GM18499 (cell line): ENCODE data around the gene GLIS1.

Experiments used
- ATAC-seq: cut with Tn5 transposase; IDR thresholded peaks from one replicate; pipeline ENCODE4 v1.9.1; 2021; ENCODE audit warnings: moderate number of reproducible peaks; ENCODE audit not compliant: insufficient read depth, unreplicated experiment

GLIS1 gene

DNA sequence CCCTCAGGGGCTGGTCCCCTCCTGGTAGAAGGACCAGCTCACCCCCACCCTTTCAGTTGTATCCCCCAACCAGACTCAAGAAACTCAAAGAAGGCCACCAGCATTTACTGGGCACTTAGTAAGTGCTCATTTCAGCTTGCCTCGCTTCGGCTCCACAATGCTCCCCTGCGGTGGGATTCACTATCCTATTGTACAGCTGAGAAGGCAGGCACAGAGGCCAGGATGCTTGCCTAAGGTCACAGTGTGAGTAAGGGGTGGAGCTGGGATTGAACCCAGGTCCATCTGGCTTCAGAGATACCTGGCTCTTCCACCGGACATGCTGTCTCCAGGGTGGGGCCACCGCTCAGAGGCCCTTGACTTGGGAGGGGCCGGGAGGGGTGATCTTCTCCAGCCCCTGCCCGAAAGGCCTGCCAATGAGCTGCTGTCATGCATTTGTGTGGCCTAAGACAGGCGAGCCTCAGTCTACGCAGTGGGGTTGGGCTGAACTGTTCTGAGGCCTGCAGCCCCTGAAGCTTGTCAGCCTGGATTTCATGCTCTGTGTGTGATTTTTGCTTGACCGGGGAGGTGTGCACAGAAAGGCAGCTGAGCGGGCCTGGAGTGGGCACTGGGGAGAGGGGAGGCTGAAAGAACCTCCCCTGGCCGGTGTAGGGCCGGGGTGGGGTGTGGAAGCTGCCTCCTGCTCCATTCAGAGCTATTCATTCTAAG, 231.7 kb downstream of the GLIS1 start:
- no peak for ATAC-seq

DNA sequence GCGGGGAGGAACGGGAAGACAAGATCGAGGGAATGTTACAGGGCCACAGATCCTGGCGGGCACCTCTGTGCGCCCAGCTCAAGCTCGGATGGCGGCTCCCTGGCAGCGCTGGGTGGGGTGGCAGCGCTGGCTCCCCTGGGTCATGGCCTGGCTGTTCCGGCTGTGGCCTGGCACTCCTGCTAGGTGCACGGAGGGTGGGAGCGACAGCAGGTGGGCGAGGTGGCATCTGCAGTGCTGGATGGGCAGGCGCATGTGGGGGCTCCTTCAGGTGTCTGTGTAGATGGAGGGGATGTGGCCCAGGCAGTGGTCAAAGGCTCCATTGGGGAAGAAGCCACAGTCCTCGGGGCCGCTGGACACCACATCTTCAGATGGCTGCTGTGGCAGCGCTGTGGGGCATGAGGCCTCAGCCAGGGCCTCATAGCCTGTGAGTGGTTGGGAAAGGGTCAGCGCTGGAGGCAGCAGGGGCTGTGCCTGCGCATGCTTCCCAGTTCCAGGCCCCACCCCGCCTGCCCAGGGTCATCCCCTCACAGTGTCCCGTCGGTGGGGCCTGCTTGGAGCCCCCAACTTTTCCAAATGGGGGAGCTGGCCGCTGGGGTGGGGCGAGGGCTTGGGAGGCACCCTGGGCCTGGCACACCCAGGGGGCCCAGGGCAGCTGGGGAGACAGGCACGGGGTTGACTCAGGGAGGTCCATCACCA, 232.5 kb downstream of the GLIS1 start:
- ATAC-seq: no peak

DNA sequence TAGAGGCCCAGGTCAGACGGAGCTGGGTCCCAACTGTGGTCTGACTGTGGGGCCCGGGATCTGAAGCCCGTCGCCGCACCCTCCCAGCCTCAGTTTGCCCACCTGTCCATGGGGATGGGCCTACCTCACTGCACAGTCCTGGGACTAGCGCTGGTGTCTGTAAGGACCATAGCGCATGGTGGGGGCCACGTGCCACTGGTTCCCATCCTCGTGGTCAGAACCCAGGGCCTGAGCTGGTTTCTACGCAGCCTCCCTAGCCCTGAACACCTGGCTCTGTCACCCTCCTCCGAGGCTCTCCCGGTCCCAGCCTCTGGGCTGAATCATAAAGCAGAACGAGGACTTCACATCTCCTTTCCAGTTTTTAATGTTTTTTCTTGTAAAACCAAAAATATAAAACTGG, 233.1 kb downstream of the GLIS1 start:
- no peak for ATAC-seq

DNA sequence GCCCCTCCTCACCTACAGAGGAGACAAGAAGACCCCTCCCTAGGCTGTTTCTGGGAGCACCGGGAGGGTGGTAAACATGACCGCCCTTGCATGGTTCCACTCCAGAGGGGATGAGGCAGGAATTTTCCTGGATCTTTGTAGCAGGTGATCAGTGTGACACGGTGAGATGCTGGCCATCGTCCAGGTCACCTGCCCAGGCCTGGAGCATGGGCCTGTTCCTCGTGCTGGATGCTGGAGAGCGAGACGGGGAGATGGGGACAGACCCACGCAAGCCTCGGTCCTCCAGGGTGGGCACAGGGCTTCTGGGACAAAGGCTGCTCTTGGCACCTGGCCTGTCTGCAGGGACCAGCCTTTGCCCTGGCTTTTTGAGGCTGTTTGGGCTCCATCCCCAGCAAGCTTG, 233.6 kb downstream of the GLIS1 start:
- ATAC-seq: no peak

DNA sequence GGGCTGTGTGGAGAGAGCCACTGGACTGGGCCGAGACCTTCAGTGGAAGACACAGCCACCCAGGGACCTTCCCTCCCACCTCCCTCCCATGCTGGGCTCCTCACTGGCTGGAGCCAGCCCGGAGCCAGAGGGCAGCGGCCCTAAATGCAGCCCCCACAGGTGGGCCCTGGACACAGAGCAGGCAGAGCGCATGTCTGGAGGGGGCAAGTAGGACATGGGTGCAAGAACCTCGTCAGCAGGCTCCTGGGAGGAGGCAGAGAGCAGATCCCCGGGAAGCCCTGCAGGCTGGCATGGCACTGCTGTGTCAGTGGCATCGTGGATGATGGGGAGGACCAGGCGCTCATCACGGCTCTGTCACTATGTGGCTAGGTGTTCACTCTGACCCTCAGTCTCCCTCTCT, 234.1 kb downstream of the GLIS1 start:
- ATAC-seq: no peak

DNA sequence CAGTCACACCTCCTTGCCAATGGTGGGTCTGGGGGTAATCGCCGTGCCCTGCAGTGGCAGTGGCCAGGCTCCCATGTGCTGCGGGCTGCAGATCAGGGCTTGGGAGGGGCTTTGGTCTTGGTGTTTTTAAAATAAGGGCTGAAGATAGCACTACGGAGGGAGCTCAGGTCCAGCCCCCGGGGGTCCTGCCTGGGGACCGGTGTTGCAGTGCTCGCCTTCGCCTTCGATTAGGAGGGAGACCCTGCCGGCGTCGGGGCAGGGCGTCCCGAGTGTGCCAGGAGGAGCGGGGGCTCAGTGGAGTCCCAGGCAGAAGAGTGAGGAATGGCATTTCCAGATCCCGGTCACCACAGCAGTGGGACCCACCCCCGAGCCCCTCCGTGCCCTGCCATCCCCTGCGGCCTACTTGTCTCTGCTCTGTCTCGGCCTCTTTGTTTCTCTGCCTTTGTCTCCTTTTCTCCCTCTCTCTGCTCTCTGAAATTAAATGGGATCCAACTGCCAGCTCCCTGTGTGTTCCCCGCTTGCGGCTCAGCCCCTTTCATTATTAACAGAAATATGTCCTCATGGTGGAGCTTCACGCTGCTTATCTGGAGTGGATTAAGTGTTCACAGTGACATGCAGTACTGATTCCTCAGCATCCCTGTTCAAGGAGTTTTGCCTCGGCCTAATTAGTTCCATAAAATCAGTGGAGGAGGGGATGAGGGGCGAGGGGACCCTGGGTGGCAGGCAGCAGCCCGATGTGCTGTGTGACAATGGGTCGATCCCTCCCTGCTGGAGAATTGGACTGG, 235.3 kb downstream of the GLIS1 start:
- no peak for ATAC-seq

DNA sequence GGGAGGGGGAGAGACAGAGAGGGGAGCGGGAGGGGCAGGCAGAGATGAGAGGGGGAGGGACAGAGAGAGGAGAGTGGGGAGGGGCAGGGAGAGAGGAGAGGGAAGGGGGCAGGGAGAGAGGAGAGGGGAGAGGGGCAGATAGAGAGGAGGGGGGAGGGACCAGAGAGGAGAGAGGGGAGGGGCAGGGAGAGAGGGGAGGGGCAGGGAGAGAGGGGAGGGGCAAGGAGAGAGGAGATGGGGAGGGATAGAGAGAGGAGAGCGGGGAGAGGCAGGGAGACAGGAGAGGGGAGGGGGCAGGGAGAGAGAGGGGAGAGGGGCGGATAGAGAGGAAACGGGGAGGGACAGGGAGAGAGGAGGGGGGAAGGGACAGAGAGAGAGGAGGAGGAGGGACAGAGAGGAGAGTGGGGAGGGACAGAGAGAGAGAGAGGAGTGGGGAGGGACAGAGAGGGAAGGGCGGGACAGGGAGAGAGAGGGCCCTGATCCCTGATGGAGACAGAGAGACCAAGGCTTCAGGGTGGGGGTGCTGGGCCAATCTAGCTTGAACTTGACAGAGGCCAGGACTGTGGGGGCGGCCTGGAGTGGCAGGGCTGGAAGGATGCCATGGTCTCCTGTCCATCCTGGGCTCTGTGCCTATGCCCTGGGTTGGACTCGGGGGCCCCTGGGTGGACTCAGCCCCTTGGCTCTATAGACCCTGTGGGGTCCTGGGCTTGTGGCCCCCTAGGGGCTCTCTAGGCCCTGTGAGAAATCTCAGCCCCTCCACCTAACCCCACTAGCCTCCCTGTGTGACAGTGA, 236.1 kb downstream of the GLIS1 start:
- no peak for ATAC-seq

DNA sequence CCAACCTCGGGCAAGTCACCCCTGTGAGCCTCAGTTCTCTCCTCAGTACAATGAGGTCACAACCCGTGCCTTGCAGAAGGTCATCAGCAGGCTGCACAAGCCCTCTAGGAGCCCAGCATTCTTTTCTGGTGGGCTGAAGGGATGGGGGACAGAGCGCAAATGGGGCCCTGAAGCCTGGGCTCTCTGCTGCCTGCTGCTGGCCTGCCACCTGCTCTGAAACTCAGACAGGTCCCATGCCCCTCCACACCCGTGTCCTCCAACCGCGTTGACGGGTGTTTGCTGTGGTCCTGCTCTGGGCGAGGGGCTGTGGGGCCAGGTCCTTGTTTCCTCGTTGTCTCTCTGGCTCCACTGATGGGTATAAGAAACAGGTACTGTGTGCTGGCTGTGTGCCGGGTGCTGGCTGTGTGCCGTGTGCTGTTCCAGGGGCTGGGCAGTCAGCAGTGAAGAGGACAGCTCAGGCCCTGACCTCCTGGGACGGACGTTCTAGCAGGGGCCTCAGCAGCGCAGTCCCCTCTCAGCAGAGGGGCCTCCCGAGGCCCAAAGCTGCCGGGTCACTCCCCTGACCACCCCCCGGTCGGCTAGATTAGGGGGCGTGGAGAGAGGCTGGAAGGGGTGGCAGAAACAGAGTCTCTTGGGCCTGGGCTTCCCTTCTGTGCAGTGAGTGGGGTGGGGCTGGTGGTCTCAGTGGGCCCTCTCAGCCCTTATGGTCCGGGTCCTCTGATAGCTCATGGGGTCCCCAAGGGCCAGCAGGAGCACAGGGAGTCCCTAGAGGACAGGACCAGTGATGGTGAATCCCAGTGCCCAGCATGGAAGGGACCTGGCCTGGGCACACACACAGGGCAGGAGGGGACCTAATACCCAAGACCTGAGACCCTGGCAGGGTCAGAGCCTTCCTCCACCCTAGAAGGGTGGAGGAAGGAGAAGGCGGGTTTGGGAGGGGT, 237.6 kb downstream of the GLIS1 start:
- ATAC-seq: no peak

DNA sequence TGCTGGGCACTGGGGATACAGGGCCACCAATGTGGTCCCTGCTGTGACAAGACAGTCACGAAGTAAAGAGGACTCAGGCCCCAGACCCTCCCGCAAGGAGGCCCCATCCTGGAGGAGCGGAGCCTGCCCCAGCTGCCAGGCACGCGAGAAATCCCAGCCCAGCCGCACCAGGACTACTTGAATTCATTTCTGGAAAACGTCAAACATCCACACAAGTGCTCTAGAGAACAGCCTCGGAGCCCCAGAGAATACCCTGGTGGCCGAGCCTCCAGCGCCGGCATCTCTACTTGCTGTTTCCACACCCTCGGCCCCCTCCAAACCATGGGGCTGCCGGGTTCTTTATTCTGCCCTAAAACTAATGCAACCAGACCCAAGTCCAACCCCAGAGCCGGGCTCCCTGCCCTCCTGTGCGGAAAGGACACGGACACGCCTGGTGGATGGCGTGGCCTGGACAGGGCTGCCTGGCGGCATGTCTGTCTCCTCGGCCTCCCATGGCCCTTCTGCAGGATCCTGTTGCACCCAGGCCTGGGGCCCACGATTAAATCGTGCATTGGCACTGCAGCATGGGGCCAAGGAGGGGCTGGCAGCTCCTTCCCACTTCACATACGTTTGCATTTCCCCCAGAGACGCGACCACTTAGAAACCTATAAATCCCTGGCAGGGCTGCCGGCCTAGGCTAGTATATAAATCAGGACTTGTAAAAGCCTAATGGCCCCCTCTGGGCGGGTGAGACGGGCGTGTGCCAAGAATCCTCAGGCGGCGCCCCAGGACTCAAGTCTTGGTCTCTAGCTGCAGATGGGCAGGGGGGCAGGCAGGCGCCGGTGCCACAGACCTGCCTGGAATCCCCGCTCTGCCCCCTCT, 238.5 kb downstream of the GLIS1 start:
- ATAC-seq: no peak

DNA sequence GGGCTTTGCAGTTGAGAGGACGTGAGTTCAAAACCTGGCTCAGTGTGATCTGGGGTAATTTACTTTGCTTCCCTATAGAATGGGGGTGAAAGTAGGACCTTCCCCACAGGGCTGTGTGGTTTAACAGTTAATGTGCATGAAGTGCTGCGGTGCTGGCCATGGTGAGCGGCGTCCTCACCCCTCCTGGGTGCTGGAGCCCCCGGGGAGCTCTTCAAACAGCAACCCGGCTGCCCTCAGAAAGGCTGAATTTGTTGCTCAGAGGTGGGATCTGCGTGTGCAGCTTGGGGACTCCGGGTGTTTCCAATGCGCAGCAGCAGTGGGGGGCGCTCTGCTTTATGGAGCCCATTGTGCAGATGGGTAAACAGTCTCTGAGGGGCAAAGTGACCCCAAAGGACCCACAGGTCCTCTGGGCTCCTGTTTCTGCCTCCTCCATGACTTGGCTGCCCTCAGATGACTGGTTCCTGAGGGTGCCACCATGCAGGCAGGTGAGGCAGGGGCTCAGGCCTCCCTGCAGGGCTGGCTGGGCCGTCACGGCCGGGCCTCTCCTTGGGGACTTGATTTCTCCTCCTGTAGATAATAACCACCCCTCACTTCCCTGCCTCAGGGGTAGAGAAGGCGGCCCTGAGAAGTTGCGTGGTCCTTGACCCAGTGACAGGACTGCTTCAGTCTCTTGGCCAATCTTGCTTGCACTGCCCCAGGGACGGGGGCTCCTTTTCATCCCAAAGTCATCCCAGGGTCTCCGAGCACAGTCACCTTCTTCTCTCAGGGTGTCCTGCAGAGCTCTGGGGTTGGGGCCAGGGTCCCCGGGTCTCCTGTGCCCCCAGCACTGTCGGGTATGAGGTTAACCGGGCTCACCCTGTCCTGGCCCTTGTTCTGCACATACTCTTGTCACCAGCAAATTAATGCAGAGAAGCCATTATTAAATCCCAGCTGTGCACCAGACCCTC, 239.4 kb downstream of the GLIS1 start:
- ATAC-seq: no peak

DNA sequence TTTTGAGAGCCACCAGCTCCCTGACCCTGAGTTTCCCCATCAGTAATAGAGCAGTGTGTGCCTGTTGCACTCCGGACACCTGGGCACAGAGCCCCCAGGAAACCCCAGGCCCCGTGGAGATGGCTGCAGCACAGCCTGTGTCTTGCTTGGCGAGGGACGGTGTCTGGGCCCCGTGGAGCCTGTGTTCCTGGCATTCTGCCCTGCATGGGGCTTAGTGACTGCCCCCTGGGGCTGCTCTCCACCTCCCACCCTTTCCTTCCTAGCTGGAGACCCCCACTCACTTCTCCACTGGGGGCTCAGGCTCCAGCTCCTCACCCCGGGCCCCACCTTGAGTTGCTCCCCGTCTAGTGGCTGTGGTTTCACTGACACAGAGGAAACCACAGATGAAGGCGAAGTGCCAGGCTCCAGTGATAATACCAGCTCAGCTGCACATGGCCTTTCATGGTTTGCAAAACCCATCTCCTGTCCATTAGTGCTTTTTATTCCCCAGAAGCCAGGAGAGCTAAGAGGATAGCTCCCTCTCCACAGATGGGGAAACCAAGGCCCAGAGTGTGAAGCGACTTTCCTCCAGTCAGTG, 240.3 kb downstream of the GLIS1 start:
- no peak for ATAC-seq

DNA sequence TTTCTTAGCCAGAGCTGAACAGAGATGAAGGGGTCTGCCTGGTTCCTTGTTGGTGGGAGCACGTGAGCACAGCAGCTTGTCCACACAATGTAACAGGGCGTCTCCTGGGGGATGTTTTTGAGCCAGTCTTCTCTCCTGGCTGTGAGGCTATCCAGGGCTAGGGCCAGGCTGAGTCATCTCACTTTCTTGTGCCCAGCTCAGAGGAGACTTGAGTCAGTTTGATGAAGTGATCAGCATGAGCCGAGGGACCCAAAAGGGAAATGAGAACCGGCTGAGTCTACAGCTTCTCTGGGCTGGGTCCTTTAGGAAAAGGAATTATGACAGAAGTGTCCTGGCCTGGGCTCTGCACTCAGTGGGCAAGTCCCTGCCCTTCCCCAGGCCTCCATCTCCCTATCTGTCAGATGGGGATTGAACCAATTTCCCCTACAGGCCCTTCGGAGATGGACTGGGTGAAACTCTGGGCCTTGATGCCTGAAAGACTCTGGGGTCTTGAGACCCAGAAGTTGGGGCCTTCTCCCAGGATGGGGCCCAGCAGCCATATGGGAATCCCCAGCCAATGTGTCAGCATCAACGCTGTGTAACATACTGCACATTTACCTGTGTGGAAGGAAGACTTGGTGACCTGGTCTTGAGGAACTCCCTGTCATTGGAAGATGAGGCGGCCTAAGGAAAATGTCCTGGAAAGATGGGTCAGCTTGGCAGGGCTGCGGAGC, 243.2 kb downstream of the GLIS1 start:
- no peak for ATAC-seq

DNA sequence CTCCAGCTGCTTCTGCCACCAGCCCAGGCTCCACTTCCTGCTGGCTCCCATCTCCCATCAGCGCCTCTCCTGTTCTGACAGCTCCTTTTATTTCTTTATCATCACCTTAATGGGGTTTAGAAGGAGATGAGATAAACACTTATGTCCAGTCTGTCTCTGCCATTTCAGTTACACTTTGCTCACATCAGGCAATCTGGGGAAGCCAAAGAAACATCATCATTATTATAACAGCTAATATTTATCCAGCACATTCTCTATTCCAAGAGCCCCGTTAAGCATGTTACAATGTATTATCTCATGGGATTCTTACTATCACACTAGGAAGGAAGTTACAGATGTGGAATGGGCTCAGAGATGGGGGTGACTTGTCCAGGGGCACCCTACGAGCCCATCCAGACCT, 248.6 kb downstream of the GLIS1 start:
- ATAC-seq: no peak

DNA sequence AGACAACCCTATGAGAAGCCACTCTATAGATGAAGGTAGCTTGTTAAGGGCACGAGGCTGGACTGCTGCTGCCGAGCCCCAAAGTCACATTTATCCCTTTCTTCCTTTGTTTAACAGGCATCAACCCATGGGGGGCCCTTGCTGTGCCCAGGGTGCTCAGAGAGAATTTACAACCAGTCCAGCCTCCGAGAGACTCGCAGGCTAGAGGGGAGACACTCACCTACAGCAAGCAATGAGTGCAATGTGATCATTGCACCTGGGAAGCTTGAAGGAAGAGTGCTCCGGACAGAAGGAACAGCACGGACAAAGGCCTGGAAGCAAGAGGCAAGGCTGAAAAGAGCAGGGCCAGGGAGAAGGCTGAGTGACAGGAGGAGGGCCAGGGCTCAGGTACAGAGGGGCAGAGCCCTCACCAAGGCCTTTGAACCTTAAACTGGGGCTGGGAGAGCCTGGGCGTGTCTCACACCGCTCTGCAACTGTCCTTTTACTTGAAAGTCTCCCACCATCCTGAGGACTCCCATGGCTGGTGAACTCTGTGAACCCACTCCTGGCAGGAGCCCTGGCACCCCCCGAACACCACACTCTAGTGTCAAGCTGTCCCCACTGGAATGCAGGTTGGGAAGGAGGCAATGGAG, 252.5 kb downstream of the GLIS1 start:
- ATAC-seq: no peak

DNA sequence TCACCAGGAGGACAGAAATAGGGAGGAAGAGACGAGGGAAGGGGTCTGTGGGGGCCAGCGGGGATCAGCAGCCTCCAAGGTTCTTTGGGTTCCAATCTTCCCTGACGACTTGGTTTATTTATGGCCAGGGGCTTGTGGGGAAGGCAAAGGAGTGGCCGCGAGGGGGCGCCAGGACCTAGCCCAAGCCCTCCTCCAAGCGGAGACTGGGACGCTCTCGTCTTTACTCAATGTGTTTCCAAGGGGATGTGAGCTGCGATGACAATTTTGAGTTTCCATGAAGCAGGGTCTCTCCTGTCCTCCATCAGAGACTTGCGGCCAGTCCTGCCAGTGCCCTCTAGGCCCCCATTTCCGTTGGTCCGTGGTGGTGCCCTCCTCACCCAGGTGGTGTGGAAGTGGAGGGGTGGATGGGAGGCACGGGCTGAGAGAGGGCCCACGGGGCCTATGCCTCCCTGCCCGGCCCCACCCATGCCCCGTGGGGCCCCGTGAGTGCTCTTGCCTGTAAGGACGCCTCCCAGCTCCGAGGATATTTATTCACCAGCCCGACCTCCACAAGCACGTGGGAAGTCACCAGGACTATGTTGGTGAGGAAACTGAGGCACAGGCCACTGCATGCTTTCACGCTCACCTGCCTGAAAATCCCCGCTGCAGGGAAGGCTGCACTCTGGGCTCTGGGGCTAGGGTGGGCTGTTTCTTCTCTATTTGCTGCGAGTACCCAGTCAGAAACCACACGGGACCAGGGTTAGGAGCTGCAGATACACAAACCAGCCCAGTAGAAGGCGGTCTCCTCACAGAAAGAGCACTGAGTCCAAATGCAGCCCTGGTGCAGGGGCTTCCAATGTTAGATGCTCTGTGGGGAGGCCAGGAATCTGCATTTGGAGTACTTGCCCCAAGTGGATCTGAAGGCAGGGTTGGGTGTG, 253.2 kb downstream of the GLIS1 start:
- no peak for ATAC-seq
